GM12874 (cell line): Measurements from ENCODE around the gene TCERG1L.

Source experiments
- TF ChIP-seq, protein P1 (sequence below): IDR thresholded peaks from 2 replicates; pipeline ENCODE4 v1.5.1; 2011; ENCODE audit warnings: low read depth, mild to moderate bottlenecking, control low read depth, low read length, moderate library complexity; ENCODE audit not compliant: insufficient read depth

The TCERG1L gene

DNA sequence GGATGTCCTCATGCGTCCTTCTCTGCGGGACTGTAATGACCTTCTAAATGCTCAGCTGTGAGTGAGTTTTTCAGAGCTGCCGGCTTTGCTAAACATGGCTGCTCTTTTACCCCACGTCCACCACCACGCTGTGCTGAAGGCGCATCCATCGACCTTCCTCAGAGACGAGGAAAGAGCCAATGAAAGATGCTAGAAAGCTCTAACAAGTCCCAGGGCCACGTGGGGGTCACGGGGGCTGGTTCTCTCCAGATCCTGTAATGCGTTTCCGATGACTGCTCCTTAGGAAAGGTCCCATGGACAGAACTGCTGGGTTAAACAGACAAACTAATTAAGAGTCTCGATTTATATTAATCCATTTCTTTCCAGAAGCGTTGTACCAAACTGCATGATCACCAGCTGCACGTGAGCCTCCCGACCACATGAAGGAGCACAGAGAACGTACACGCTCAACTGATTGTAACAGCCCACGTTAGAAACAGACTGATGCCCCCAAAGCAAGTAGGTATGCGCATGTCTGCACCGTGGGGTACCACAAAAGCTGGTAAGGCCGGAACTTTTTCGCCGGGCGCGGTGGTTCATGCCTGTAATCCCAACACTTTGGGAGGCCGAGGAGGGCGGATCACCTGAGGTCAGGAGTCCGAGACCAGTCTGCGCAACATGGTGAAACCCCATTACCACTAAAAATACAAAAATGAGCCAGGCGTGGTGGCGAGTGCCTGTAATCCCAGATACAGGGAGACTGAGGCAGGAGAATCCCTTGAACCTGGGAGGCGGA lies 109.6 kb downstream of the TCERG1L start:
- TF ChIP-seq, protein P1, sequence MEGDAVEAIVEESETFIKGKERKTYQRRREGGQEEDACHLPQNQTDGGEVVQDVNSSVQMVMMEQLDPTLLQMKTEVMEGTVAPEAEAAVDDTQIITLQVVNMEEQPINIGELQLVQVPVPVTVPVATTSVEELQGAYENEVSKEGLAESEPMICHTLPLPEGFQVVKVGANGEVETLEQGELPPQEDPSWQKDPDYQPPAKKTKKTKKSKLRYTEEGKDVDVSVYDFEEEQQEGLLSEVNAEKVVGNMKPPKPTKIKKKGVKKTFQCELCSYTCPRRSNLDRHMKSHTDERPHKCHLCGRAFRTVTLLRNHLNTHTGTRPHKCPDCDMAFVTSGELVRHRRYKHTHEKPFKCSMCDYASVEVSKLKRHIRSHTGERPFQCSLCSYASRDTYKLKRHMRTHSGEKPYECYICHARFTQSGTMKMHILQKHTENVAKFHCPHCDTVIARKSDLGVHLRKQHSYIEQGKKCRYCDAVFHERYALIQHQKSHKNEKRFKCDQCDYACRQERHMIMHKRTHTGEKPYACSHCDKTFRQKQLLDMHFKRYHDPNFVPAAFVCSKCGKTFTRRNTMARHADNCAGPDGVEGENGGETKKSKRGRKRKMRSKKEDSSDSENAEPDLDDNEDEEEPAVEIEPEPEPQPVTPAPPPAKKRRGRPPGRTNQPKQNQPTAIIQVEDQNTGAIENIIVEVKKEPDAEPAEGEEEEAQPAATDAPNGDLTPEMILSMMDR = no peak

DNA sequence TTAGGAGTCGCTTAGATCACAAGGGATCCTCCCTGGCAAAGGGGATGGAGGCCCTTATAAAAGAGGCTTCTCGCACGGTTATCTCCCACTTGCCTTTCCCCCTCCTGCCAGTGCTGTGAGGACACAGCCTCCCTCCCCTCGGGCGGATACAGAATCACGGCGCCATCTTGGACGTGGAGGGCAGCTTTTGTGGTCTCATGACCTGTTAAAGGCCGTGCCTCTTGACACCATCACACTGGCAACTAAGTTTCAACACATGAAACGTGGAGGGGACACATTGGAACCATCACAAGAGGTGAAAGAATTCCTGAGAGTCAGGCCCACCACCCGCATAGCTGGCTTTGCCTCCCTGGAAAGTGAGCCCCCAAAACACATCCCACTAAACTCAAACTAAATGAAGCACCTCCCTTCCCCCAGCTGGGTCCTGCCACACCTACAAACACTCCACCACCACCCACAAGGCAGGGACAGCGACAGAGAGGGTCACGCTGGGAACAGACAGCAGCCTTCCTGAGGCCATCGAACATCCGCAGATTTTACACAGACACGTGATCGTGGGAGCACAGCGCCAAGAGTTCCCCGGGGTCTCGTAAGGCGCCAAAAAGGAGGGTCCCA lies 110.6 kb downstream of the TCERG1L start:
- TF ChIP-seq, protein P1 = no peak

- TF ChIP-seq, protein P1 = no peak
These were observed 111.9 kb downstream of the TCERG1L start for GRCh38 chr10:131199646-131200045.

- TF ChIP-seq, protein P1 = no peak
These were observed 112.7 kb downstream of the TCERG1L start for GRCh38 chr10:131198843-131199242.

DNA sequence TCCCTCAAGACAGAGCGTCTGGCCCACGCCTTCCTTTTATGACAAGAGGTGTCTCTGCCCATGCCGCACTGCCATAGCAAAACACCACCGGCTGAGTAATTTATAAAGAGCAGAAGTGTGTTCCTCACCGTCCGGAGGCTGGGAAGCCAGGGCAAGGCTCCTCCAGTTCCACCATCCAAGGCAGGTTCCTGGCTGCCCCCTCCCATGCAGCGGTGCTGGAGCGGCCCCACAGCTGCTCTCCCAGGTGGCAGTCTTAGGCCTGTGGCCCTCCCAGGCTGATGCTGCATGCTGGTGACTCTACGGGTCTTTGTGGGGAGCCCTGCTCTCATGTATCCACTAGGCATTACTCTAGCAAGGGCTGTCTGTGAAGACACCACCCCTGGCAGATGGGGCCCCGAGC lies 113.1 kb downstream of the TCERG1L start:
- TF ChIP-seq, protein P1 = no peak

DNA sequence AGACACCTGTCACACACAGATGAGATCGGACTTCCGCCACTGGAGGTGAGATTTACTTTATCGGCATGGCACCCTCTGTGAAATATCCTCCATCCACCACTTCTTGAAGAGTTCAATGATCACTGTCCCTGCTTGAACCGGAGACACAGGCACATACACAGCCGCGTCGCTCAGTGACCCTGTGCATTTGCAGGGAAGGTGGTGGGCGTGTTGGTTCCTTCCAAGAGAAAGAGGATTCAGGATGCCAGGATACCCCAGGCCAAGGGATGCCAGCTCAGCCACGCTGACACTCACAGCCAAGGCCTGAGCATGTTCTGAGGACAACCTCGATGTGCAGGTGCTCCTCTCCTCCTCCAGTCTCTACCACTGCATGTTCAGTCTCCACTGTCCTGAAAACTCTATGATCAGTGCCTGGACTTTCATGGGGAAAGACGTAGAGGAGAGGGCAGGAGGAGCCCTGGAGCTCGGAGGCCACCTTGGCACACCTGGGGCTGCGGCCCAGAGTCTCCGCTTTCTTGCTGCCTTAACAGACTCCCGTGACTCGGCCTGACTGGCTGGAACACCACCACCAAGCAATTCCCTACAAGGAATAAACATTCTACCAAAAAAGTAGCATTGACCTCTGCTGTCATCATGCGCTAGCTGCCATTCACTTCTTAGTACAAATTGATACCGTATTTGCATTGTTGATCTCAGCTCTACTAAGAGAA lies 115.2 kb downstream of the TCERG1L start:
- TF ChIP-seq, protein P1 = no peak

GRCh38 chr10:131195558-131196159 lies 115.9 kb downstream of the TCERG1L start:
- TF ChIP-seq, protein P1 = no peak
